SJSA1 (cell line): ENCODE data around the gene ART4. TPM values are rescaled to one million over a fixed set of nuclear protein-coding genes. Genes with fewer than 3 reads are reported as not detected.

ENCODE experiments used
- DNase-seq, 2 experiments: peaks; one replicate each; pipeline ENCODE4 v3.0.0-alpha.2; 2015 to 2020; ENCODE audit warnings: low spot score in 2 of 2, low read depth in 1 of 2
- H3K27ac ChIP-seq: fragments of 250-450 bp; sonication (Bioruptor Pico); 2 replicates; pipeline ENCODE4 v1.5.1; 2020; ENCODE audit warnings: mild to moderate bottlenecking, moderate library complexity
- H3K27me3 ChIP-seq: fragments of 250-450 bp; sonication (Bioruptor Pico); replicated peaks from 2 replicates; pipeline ENCODE4 v1.5.1; 2020; ENCODE audit warnings: mild to moderate bottlenecking, moderate library complexity
- H3K36me3 ChIP-seq: fragments of 250-450 bp; sonication (Bioruptor Pico); 2 replicates; pipeline ENCODE4 v1.5.1; 2020; ENCODE audit warnings: mild to moderate bottlenecking
- H3K4me1 ChIP-seq: fragments of 250-450 bp; sonication (Bioruptor Pico); replicated peaks from 2 replicates; pipeline ENCODE4 v1.6.1; 2021; ENCODE audit warnings: mild to moderate bottlenecking
- H3K4me3 ChIP-seq: fragments of 250-450 bp; sonication (Bioruptor Pico); 2 replicates; pipeline ENCODE4 v1.5.1; 2020; ENCODE audit warnings: mild to moderate bottlenecking
- H3K9me3 ChIP-seq: fragments of 250-450 bp; sonication (Bioruptor Pico); replicated peaks from 2 replicates; pipeline ENCODE4 v1.5.1; 2020; ENCODE audit warnings: mild to moderate bottlenecking
- total RNA-seq: library from RNA; depleted of rRNA; stranded (reverse); fragments of >200 nt; shearing (Covaris generic); gene quantifications from 2 replicates; pipeline ENCODE4 v1.2.3, GENCODE V29; 2014

ART4 gene
- total RNA-seq, 1 experiment from 2014 or later, result 0.08 TPM

GRCh38 chr12:14845350-14845750 is 2.0 kb upstream of the ART4 start:
- H3K4me1 ChIP-seq, result peaks cover 23% of the 10 kb centered on the region
- DNase-seq, result peak; percentile 44 to 57
- no peaks in the 10 kb centered on the region for H3K36me3 ChIP-seq
- H3K9me3 ChIP-seq, result no peaks in the 10 kb centered on the region
- no peaks in the 10 kb centered on the region for H3K27me3 ChIP-seq
- H3K4me3 ChIP-seq, result no peak overlapping the region
- H3K27ac ChIP-seq, result no peak overlapping the region

- H3K9me3 ChIP-seq, result no peaks in the 10 kb centered on the region
- H3K4me3 ChIP-seq, result no peak overlapping the region
- no peak for DNase-seq
- H3K36me3 ChIP-seq, result no peaks in the 10 kb centered on the region
- H3K27me3 ChIP-seq, result no peaks in the 10 kb centered on the region
- peaks cover 23% of the 10 kb centered on the region for H3K4me1 ChIP-seq
- no peak overlapping the region for H3K27ac ChIP-seq
These were observed 1.1 kb upstream of the ART4 start for GRCh38 chr12:14844401-14844800.

- no peak overlapping the region for H3K4me3 ChIP-seq
- no peak for DNase-seq
- H3K9me3 ChIP-seq, result no peaks in the 10 kb centered on the region
- H3K27me3 ChIP-seq, result no peaks in the 10 kb centered on the region
- no peaks in the 10 kb centered on the region for H3K36me3 ChIP-seq
- peak overlapping the region; percentile 77 for H3K27ac ChIP-seq
- H3K4me1 ChIP-seq, result peaks cover 29% of the 10 kb centered on the region
These were observed 1.0 kb downstream of the ART4 start for GRCh38 chr12:14842315-14842714.

GRCh38 chr12:14841761-14842160 is 1.6 kb downstream of the ART4 start:
- no peak overlapping the region for H3K4me3 ChIP-seq
- H3K36me3 ChIP-seq, result no peaks in the 10 kb centered on the region
- DNase-seq, result peak; percentile 83 to 89
- H3K4me1 ChIP-seq, result peaks cover 34% of the 10 kb centered on the region
- H3K27ac ChIP-seq, result peak overlapping the region; percentile 77
- no peaks in the 10 kb centered on the region for H3K27me3 ChIP-seq
- no peaks in the 10 kb centered on the region for H3K9me3 ChIP-seq

GRCh38 chr12:14840616-14841015 is 2.7 kb downstream of the ART4 start:
- Histone ChIP-seq H3K36me3 (no peaks in the 10 kb centered on the region), H3K4me3 (no peak overlapping the region), H3K27me3 (no peaks in the 10 kb centered on the region), H3K9me3 (no peaks in the 10 kb centered on the region), H3K27ac (peak overlapping the region; percentile 77; the same call in 1 of the 2 replicates), H3K4me1 (peaks cover 46% of the 10 kb centered on the region)
- no peak for DNase-seq

GRCh38 chr12:14839262-14839661 is 4.1 kb downstream of the ART4 start:
- no peak for DNase-seq
- H3K4me1 ChIP-seq, result peaks cover 59% of the 10 kb centered on the region
- H3K27ac ChIP-seq, result no peak overlapping the region
- H3K27me3 ChIP-seq, result no peaks in the 10 kb centered on the region
- no peaks in the 10 kb centered on the region for H3K9me3 ChIP-seq
- no peaks in the 10 kb centered on the region for H3K36me3 ChIP-seq
- no peak overlapping the region for H3K4me3 ChIP-seq

- Histone ChIP-seq H3K9me3 (no peaks in the 10 kb centered on the region), H3K4me1 (peaks cover 60% of the 10 kb centered on the region), H3K36me3 (no peaks in the 10 kb centered on the region), H3K27ac (peak overlapping the region; percentile 98), H3K27me3 (no peaks in the 10 kb centered on the region), H3K4me3 (peak overlapping the region; percentile 7; the same call in 1 of the 2 replicates)
- peak; percentile 68 to 81 for DNase-seq
These were observed 6.8 kb downstream of the ART4 start for GRCh38 chr12:14836336-14837210.

GRCh38 chr12:14834509-14834908 is 8.8 kb downstream of the ART4 start:
- Histone ChIP-seq H3K4me1 (peaks cover 49% of the 10 kb centered on the region), H3K36me3 (no peaks in the 10 kb centered on the region), H3K27ac (peak overlapping the region; percentile 43), H3K4me3 (no peak overlapping the region), H3K9me3 (no peaks in the 10 kb centered on the region), H3K27me3 (no peaks in the 10 kb centered on the region)
- DNase-seq, result peak in 1 of 2 experiments; percentile 32

GRCh38 chr12:14833952-14834351 is 9.4 kb downstream of the ART4 start:
- Histone ChIP-seq H3K4me1 (peaks cover 49% of the 10 kb centered on the region), H3K27ac (peak overlapping the region; percentile 43), H3K4me3 (no peak overlapping the region), H3K9me3 (no peaks in the 10 kb centered on the region), H3K36me3 (no peaks in the 10 kb centered on the region), H3K27me3 (no peaks in the 10 kb centered on the region)
- peak in 1 of 2 experiments; percentile 74 for DNase-seq

- H3K27ac ChIP-seq, result peak overlapping the region; percentile 43
- H3K27me3 ChIP-seq, result no peaks in the 10 kb centered on the region
- no peaks in the 10 kb centered on the region for H3K36me3 ChIP-seq
- no peaks in the 10 kb centered on the region for H3K9me3 ChIP-seq
- H3K4me3 ChIP-seq, result no peak overlapping the region
- peaks cover 49% of the 10 kb centered on the region for H3K4me1 ChIP-seq
- DNase-seq, result no peak
These were observed 10.0 kb downstream of the ART4 start for GRCh38 chr12:14833336-14833735.

GRCh38 chr12:14828892-14829291 is 14.4 kb downstream of the ART4 start:
- Histone ChIP-seq H3K4me3 (no peak overlapping the region), H3K36me3 (no peaks in the 10 kb centered on the region), H3K27ac (no peak overlapping the region), H3K27me3 (no peaks in the 10 kb centered on the region), H3K4me1 (peaks cover 9% of the 10 kb centered on the region), H3K9me3 (no peaks in the 10 kb centered on the region)
- no peak for DNase-seq

- no peak for DNase-seq
- H3K9me3 ChIP-seq, result no peaks in the 10 kb centered on the region
- H3K27me3 ChIP-seq, result no peaks in the 10 kb centered on the region
- H3K27ac ChIP-seq, result no peak overlapping the region
- H3K4me3 ChIP-seq, result no peak overlapping the region
- no peaks in the 10 kb centered on the region for H3K36me3 ChIP-seq
- H3K4me1 ChIP-seq, result no peaks in the 10 kb centered on the region; the same call in 1 of the 2 replicates
These were observed 16.3 kb downstream of the ART4 start for GRCh38 chr12:14827043-14827442.

GRCh38 chr12:14826491-14826890 is 16.8 kb downstream of the ART4 start:
- H3K27me3 ChIP-seq, result no peaks in the 10 kb centered on the region
- no peak overlapping the region for H3K4me3 ChIP-seq
- no peaks in the 10 kb centered on the region; the same call in 1 of the 2 replicates for H3K4me1 ChIP-seq
- DNase-seq, result no peak
- H3K9me3 ChIP-seq, result no peaks in the 10 kb centered on the region
- H3K27ac ChIP-seq, result no peak overlapping the region
- H3K36me3 ChIP-seq, result no peaks in the 10 kb centered on the region

- Histone ChIP-seq H3K4me3 (no peak overlapping the region), H3K36me3 (no peaks in the 10 kb centered on the region), H3K4me1 (no peaks in the 10 kb centered on the region; the same call in 1 of the 2 replicates), H3K27me3 (no peaks in the 10 kb centered on the region), H3K9me3 (no peaks in the 10 kb centered on the region), H3K27ac (no peak overlapping the region)
- no peak for DNase-seq
These were observed 18.1 kb downstream of the ART4 start for GRCh38 chr12:14825256-14825655.
